ENCODE measurements around the gene WFIKKN1.

Gene WFIKKN1

DNA sequence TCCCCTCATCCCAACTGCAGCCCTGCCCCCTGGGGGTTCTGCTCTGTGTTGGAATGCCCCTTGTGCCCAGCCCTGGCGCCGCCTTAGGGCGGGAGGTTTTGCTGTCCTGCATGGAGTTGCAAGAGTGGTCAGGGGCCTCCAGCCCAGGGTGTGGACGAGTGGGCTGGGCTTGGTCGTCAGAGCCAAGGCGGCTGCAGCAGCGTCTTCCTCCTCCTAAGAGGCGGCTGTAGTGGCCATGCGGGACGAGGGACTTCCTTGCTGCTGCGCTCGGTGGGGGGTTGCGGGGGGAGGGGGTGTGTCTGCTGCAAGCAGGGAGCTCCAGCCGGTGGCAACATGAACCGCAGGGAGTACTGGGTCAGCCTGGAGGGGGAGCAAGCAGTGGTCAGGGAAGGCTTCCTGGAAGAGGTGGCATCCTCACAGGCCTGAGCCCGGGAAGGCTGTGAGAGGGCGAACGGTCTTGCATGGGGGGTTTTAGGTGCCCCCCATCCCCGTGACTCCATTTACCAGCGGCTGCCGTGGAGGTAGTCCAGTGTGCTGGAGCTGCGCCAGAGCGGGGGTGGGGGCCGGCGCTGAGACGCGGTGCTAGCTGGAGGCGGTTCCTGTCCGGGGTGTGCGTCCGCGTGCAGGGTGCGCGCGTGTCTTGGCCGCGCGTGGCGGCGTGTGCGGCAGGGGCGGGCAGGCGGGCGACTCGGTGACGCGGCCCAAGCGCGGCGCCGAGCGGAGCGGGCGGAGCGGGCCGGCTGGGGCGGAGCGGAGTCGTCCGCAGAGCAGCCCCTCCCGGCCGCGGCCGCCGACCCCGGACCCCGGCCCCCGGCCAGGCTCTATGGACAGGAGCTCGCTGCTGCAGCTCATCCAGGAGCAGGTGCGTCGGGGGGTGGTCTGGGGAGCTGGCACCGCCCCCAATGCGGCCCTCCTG lies 44.4 kb downstream of the WFIKKN1 start, which contains the start of gene RHBDL1:
RHBDL1 (plus strand) TSS at position 704 of the 916 bp plus-strand sequence; CDS start at position 824, 120 bp downstream.
- H3K4me3 ChIP-seq (ENCODE audit: low read length): peak within 1 kb of the TSS; percentile 31
- TF ChIP-seq, protein P1, sequence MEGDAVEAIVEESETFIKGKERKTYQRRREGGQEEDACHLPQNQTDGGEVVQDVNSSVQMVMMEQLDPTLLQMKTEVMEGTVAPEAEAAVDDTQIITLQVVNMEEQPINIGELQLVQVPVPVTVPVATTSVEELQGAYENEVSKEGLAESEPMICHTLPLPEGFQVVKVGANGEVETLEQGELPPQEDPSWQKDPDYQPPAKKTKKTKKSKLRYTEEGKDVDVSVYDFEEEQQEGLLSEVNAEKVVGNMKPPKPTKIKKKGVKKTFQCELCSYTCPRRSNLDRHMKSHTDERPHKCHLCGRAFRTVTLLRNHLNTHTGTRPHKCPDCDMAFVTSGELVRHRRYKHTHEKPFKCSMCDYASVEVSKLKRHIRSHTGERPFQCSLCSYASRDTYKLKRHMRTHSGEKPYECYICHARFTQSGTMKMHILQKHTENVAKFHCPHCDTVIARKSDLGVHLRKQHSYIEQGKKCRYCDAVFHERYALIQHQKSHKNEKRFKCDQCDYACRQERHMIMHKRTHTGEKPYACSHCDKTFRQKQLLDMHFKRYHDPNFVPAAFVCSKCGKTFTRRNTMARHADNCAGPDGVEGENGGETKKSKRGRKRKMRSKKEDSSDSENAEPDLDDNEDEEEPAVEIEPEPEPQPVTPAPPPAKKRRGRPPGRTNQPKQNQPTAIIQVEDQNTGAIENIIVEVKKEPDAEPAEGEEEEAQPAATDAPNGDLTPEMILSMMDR (IDR thresholded peaks at IDR 0.05; ENCODE audit: insufficient read depth, low read depth, low read length, missing control alignments): no peak
- no peak for DNase-seq (ENCODE audit: low read depth)

DNA sequence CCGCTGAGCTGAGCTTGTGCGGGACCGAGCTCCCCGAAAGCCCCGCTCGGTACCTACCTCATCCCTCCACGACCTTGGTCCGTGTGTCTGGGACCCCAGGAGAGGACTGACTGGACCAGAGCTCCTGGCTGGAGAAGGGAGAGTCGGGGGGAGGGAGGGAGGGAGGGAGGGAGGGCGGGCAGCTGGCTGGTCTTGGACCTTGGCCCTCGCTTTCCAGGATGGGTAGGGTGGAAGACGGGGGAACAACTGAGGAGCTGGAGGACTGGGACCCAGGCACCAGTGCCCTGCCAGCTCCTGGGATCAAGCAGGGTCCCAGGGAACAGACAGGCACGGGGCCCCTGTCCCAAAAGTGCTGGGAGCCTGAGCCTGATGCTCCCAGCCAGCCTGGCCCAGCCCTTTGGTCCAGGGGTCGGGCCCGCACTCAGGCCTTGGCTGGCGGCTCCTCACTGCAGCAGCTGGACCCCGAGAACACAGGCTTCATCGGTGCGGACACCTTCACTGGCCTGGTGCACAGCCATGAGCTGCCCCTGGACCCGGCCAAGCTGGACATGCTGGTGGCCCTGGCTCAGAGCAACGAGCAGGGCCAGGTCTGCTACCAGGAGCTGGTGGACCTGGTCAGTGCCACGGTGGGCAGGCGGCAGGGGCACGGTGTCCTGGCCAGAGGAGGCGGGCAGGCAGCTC lies 45.2 kb downstream of the WFIKKN1 start:
- TF ChIP-seq, protein P1 (IDR thresholded peaks at IDR 0.05; ENCODE audit: insufficient read depth, low read depth, low read length, missing control alignments): no peak
- H3K4me3 ChIP-seq (ENCODE audit: low read length): peak overlapping the region; percentile 31

DNA sequence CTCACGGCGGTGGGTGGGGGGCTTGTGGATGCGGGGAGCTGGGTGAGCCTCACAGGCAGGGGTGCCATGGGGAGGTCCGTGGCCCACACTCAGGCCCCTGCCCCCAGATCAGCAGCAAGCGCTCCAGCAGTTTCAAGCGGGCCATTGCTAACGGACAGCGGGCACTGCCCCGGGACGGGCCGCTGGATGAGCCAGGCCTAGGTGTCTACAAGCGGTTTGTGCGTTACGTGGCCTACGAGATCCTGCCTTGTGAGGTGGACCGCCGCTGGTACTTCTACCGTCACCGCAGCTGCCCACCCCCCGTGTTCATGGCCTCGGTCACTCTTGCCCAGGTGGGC lies 45.7 kb downstream of the WFIKKN1 start:
- DNase-seq (ENCODE audit: low read depth): no peak
- TF ChIP-seq, protein P1 (IDR thresholded peaks at IDR 0.05; ENCODE audit: insufficient read depth, low read depth, low read length, missing control alignments): no peak
- H3K4me3 ChIP-seq (ENCODE audit: low read length): no peak overlapping the region

More for the DNA sequence above, 45.2 kb downstream of the WFIKKN1 start:
- no peak for DNase-seq (ENCODE audit: low read depth)

DNA sequence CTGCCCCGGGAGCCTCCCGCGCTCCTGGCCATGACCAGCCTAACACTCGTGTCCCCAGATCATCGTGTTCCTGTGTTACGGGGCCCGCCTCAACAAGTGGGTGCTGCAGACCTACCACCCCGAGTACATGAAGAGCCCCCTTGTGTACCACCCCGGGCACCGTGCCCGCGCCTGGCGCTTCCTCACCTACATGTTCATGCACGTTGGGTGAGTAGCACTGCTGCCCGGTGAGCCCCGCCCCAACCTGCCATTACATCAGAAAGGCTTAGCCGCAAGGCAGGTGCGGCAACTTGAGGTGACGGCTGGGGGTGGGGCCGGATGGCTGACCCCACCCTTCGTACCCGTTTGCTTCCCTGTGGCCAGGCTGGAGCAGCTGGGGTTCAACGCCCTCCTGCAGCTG lies 46.1 kb downstream of the WFIKKN1 start:
- peak; percentile 98 for DNase-seq (ENCODE audit: low read depth)
- TF ChIP-seq, protein P1 (IDR thresholded peaks at IDR 0.05; ENCODE audit: insufficient read depth, low read depth, low read length, missing control alignments): no peak
- peak overlapping the region; percentile 30 for H3K4me3 ChIP-seq (ENCODE audit: low read length)

DNA sequence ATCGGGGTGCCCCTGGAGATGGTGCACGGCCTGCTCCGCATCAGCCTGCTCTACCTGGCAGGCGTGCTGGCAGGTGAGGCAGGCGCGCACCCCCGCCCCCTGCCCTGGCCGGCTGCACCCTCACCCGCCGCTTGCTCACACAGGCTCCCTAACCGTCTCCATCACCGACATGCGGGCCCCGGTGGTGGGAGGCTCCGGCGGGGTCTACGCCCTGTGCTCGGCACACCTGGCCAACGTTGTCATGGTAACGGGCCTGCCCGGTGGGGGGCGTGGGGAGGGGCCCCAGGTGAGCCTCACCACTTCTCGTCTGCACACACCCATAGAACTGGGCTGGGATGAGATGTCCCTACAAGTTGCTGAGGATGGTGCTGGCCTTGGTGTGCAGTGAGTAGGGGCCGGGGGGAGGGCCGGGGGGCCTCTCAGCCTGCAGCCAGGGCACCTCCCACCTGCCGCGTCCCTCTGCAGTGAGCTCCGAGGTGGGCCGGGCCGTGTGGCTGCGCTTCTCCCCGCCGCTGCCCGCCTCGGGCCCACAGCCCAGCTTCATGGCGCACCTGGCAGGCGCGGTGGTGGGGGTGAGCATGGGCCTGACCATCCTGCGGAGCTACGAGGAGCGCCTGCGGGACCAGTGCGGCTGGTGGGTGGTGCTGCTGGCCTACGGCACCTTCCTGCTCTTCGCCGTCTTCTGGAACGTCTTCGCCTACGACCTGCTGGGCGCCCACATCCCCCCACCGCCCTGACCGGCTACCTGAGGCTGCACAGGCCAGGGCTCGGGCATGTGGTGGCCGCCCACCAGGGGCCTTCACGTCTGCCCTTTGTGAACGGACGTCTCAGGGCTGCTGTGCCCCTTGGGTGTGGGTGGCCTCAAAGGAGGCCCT lies 46.8 kb downstream of the WFIKKN1 start:
- peak overlapping the region; percentile 30 for H3K4me3 ChIP-seq (ENCODE audit: low read length)
- TF ChIP-seq, protein P1 (IDR thresholded peaks at IDR 0.05; ENCODE audit: insufficient read depth, low read depth, low read length, missing control alignments): no peak
- DNase-seq (ENCODE audit: low read depth): no peak

DNA sequence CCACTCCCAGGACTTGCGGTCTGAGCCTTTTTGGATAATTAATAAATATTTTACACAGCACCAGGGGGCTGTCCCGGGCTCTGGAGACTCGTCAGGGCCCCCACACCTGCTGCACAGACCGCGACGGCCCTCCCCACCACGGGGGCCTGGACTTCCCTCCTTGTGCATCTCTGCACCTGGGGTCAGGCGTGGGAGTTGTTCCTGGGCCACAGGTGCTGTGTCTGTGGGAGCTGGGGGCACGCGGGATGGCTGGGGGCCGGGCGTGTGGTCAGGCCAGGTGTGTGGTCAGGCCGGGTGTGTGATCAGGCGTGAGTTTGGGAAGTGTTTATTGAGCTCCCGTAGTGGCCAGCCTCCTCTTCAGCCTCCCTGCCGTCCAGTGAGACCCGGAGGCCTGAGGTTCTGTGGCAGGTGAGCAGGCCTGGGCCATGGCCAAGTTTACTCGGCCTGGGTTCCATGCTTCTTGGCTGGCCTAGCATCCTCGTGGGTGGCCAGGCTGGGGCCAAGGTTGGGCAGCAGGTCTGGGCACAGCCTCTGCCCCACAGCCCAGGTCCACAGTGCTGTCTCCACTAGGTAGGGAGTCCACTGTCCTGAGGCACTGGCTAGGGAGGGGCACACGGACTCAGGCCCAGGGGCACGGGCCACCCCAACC lies 47.5 kb downstream of the WFIKKN1 start:
- no peak overlapping the region for H3K4me3 ChIP-seq (ENCODE audit: low read length)
- DNase-seq (ENCODE audit: low read depth): no peak
- TF ChIP-seq, protein P1 (IDR thresholded peaks at IDR 0.05; ENCODE audit: insufficient read depth, low read depth, low read length, missing control alignments): no peak
